OCI-LY3 (cell line): Measurements from ENCODE around the gene CADM4.

Experiments used
- H2AFZ ChIP-seq: fragments of 200-600, 300-600 bp; shearing (Covaris generic); 2 replicates; pipeline ENCODE4 v1.6.0; 2014; ENCODE audit warnings: antibody characterized with exemption, low read depth, low read length
- H3K27ac ChIP-seq: fragments of 200-600, 300-600 bp; sonication (generic); 2 replicates; pipeline ENCODE4 v1.5.1; 2014; ENCODE audit warnings: mild to moderate bottlenecking, low read length, moderate library complexity, mixed read lengths
- H3K27me3 ChIP-seq: fragments of 200-600, 300-600 bp; sonication (generic); 2 replicates; pipeline ENCODE4 v1.6.1; 2014; ENCODE audit warnings: low read depth, low read length, mixed read lengths
- H3K36me3 ChIP-seq: fragments of 200-600, 300-600 bp; sonication (generic); replicated peaks from 2 replicates; pipeline ENCODE3; 2014; ENCODE audit warnings: low read depth, low read length, mixed read lengths
- H3K4me1 ChIP-seq: fragments of 300-600, 200-600 bp; sonication (generic); 2 replicates; pipeline ENCODE4 v1.6.1; 2014; ENCODE audit warnings: low read length, mixed read lengths
- H3K4me2 ChIP-seq: fragments of 200-600, 300-600 bp; sonication (generic); 2 replicates; pipeline ENCODE4 v1.6.1; 2014; ENCODE audit warnings: low read length, mixed read lengths
- H3K4me3 ChIP-seq: fragments of 300-600, 200-600 bp; sonication (generic); 2 replicates; pipeline ENCODE4 v1.5.1; 2014; ENCODE audit warnings: antibody characterized with exemption, mild to moderate bottlenecking, low read length, moderate library complexity
- H3K79me2 ChIP-seq: fragments of 300-600, 200-600 bp; shearing (Covaris generic); 2 replicates; pipeline ENCODE4 v1.6.1; 2014; ENCODE audit warnings: mild to moderate bottlenecking, low read length, mixed read lengths
- H3K9ac ChIP-seq: fragments of 300-600, 200-600 bp; shearing (Covaris generic); 2 replicates; pipeline ENCODE4 v1.6.0; 2014; ENCODE audit warnings: mild to moderate bottlenecking, low read length, moderate library complexity
- H3K9me3 ChIP-seq: fragments of 200-600, 300-600 bp; shearing (Covaris generic); 2 replicates; pipeline ENCODE4 v1.6.1; 2014; ENCODE audit warnings: low read length, mixed read lengths; ENCODE audit not compliant: insufficient read depth
- H4K20me1 ChIP-seq: fragments of 200-600, 300-600 bp; sonication (generic); 2 replicates; pipeline ENCODE4 v1.6.1; 2016; ENCODE audit warnings: low read length, mixed read lengths; ENCODE audit not compliant: insufficient read depth
- EZH2phosphoT487 ChIP-seq: fragments of 200-600 bp; shearing (Covaris generic); IDR thresholded peaks from 2 replicates; pipeline ENCODE4 v1.6.1; 2018; ENCODE audit warnings: antibody characterized with exemption, mixed run types, low read depth
- TF ChIP-seq, protein P1 (sequence below): fragments of 200-600, 300-600 bp; sonication (generic); IDR thresholded peaks from 2 replicates; pipeline ENCODE4 v1.5.1; 2014; ENCODE audit warnings: antibody characterized with exemption, low read length, low read depth

Gene CADM4

DNA sequence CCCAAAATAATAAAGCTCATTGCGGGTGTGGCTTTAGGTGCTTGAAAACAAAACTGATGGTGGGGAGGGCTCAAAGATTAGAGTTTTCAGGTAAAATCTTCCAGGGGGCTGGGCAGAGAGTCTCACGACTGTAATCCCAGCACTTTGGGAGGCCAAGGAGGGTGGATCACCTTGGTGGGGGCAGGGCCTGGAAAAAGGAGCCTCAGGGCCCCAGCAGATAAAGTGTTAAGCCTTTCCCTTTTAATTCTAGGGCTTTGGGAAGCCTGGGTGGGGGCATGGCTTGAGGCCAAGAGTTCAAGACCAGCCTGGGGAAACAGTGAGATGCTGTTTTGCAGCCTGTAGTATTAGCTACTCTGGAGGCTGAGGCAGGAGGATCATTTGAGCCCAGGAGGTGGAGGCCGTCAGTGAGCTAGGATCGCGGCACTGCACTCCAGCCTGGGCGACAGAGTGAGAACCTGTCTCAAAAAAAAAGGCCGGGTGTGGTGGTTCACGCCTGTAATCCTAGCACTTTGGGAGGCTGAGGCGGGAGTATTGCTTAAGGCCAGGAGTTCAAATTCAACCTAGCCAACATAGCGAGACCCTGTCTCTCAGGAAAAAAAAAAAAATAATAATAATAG, 45.5 kb downstream of the CADM4 start:
- H3K9ac ChIP-seq, result peak overlapping the region; percentile 84
- no peaks in the 10 kb centered on the region for H4K20me1 ChIP-seq
- H3K4me2 ChIP-seq, result peak overlapping the region; percentile 77
- peaks cover 22% of the 10 kb centered on the region for H3K4me1 ChIP-seq
- no peaks in the 10 kb centered on the region for H3K27me3 ChIP-seq
- no peaks in the 10 kb centered on the region for H3K9me3 ChIP-seq
- peaks cover 47% of the 10 kb centered on the region for H3K79me2 ChIP-seq
- no peak overlapping the region for H2AFZ ChIP-seq
- H3K36me3 ChIP-seq, result peaks cover 21% of the 10 kb centered on the region
- H3K4me3 ChIP-seq, result peak overlapping the region; percentile 78
- H3K27ac ChIP-seq, result no peak overlapping the region
- no peak for TF ChIP-seq EZH2phosphoT487
- TF ChIP-seq, protein P1, sequence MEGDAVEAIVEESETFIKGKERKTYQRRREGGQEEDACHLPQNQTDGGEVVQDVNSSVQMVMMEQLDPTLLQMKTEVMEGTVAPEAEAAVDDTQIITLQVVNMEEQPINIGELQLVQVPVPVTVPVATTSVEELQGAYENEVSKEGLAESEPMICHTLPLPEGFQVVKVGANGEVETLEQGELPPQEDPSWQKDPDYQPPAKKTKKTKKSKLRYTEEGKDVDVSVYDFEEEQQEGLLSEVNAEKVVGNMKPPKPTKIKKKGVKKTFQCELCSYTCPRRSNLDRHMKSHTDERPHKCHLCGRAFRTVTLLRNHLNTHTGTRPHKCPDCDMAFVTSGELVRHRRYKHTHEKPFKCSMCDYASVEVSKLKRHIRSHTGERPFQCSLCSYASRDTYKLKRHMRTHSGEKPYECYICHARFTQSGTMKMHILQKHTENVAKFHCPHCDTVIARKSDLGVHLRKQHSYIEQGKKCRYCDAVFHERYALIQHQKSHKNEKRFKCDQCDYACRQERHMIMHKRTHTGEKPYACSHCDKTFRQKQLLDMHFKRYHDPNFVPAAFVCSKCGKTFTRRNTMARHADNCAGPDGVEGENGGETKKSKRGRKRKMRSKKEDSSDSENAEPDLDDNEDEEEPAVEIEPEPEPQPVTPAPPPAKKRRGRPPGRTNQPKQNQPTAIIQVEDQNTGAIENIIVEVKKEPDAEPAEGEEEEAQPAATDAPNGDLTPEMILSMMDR, result no peak

DNA sequence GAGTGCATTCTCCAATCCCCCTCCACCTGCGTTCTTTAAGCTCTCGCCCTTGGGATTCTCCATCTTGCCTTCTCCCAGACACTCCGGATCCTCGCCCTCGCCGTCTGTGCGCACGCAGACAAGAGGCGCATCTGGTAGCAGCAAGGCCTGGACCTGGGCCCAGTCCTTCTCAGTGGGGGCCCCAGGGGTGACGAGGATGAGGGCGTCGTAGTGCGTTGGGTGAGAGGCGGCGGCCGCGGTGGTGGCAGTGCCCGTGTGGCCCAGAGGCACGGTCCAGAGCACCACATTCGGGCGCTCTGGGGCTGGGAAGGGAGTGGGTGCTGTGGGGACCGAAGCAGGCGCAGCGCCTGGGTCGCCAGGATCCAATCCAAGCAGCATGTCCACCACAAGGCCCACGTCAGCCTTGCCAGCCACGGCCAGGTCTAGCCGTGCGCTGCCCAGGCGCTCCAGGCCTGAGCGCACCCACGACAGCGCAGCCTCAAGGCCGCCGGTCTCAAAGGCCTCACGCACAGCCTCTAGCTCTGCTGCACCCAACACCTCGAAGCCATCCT, 46.8 kb downstream of the CADM4 start:
- Histone ChIP-seq H3K27me3 (no peaks in the 10 kb centered on the region), H3K36me3 (peaks cover 25% of the 10 kb centered on the region), H4K20me1 (no peaks in the 10 kb centered on the region), H3K79me2 (peaks cover 39% of the 10 kb centered on the region), H3K4me1 (peaks cover 19% of the 10 kb centered on the region), H3K4me3 (no peak overlapping the region), H3K9ac (no peak overlapping the region), H2AFZ (no peak overlapping the region), H3K9me3 (no peaks in the 10 kb centered on the region), H3K4me2 (no peak overlapping the region), H3K27ac (no peak overlapping the region)
- TF ChIP-seq EZH2phosphoT487, result no peak
- TF ChIP-seq, protein P1, result no peak

DNA sequence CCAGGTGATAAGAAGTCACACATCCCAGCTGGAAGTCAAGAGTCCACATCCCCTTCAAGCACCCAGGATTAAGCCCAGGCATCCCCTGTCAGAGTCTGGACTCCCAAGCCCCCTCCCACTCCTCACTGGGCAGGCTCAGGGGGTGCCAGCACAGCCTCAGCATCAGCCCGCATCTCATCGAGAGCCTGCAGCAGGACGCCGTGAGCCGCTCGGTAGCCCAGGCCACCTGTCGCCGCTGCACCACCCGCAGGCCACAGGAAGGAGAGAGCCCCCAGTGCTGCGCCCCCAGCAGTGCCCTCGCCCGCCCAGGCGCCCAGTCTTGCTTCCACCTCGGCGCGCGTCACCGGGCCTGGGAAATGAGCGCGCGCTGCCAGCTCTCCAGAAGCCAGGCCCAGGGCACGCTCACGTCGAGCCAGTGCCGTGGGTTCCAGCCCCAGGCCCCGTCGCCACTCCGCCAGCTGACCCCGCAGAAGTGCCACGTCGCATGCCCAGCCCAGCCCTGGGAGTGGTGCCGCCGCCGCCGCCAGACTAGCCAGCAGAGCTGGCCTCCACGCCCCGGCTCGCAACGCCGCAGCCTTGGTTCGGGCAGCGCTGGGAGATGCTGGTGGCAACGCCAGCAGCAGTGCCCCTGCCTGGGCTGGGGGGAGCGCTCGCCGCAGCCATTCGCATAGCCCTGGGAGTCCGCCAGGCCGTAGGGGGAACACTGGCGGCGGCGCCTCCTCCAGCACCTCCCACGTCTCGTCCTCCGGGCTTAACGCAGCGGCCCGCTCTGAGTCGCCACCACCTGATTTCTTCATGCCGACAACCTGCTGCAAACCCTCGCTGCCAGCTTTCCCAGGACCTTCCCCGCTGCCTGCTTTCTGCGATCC, 47.5 kb downstream of the CADM4 start:
- H3K4me2 ChIP-seq, result no peak overlapping the region
- no peak overlapping the region for H3K4me3 ChIP-seq
- no peak overlapping the region for H3K27ac ChIP-seq
- H3K36me3 ChIP-seq, result peaks cover 25% of the 10 kb centered on the region
- H3K4me1 ChIP-seq, result peaks cover 11% of the 10 kb centered on the region
- no peak overlapping the region for H3K9ac ChIP-seq
- no peaks in the 10 kb centered on the region for H3K27me3 ChIP-seq
- no peak for TF ChIP-seq EZH2phosphoT487
- TF ChIP-seq, protein P1, result no peak
- no peak overlapping the region for H2AFZ ChIP-seq
- no peaks in the 10 kb centered on the region for H3K9me3 ChIP-seq
- no peaks in the 10 kb centered on the region for H4K20me1 ChIP-seq
- peaks cover 31% of the 10 kb centered on the region for H3K79me2 ChIP-seq

DNA sequence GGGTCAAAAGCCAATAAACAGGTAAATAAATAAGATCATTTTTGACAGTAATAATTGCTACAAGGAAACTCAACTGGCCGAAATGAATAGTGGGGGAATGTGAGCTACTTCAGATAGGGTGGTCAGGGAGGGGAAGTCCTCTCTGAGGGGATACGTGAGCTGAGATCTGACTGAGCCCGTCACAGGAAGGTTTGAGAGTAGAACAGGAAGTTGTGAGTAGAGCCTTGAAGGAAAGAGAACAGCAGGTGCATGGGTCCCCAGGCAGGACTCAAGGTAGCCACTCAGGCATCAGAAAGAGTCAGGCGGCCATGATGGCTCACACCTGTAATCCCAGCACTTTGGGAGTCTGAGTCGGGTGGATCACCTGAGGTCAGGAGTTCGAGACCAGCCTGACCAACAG, 50.0 kb downstream of the CADM4 start:
- H3K4me2 ChIP-seq, result no peak overlapping the region
- peaks cover 39% of the 10 kb centered on the region for H3K36me3 ChIP-seq
- H3K79me2 ChIP-seq, result peaks cover 12% of the 10 kb centered on the region
- no peak overlapping the region for H3K27ac ChIP-seq
- H3K9me3 ChIP-seq, result no peaks in the 10 kb centered on the region
- no peak overlapping the region for H2AFZ ChIP-seq
- peaks cover 8% of the 10 kb centered on the region; the same call in 1 of the 2 replicates for H3K4me1 ChIP-seq
- TF ChIP-seq EZH2phosphoT487, result no peak
- TF ChIP-seq, protein P1, result no peak
- H4K20me1 ChIP-seq, result no peaks in the 10 kb centered on the region
- H3K4me3 ChIP-seq, result no peak overlapping the region
- no peak overlapping the region for H3K9ac ChIP-seq
- no peaks in the 10 kb centered on the region for H3K27me3 ChIP-seq
